Adrenal gland (tissue), 12 donors: Measurements from ENCODE around the gene PTPRN2. TPM values are rescaled to one million over a fixed set of nuclear protein-coding genes. Genes with fewer than 3 reads are reported as not detected.
"Not testable (repeated sequence)": the region's sequence is repeated elsewhere in the genome, so short reads cannot be mapped to it uniquely, and the experiment has no call there.

Experiments
- DNase-seq, 7 donors: peaks; one replicate each; pipeline ENCODE4 v3.0.0-alpha.2; 2019 to 2020
- H3K27ac ChIP-seq, 5 donors: fragments of 200-600 bp; sonication (generic) in 4 of 5; 1 replicate in 3 of 5; 2 replicates in 2 of 5; pipeline versions ENCODE4 v1.5.1 to v1.8.0; 2016 to 2020; ENCODE audit warnings: mild to moderate bottlenecking in 1 of 5
- H3K27me3 ChIP-seq: fragments of 200-600 bp; 2 replicates; pipeline ENCODE4 v1.8.0; 2021
- H3K36me3 ChIP-seq, 2 donors: fragments of 200-600 bp; replicated peaks in 1 of 2; 1 replicate in 1 of 2; 2 replicates in 1 of 2; pipeline versions ENCODE4 v1.5.1 to v1.8.0; 2018 to 2022
- H3K4me1 ChIP-seq, 2 donors: fragments of 200-600 bp; replicated peaks in 1 of 2; 1 replicate in 1 of 2; 2 replicates in 1 of 2; pipeline versions ENCODE4 v1.5.1 to v1.8.0; 2018 to 2021
- H3K4me3 ChIP-seq, 4 donors: fragments of 200-600 bp; sonication (generic) in 3 of 4; one replicate each; pipeline ENCODE4 v1.5.1; 2016 to 2018
- H3K9me3 ChIP-seq, 3 donors: fragments of 200-600 bp; sonication (generic) in 1 of 3; replicated peaks in 1 of 3; 1 replicate in 2 of 3; 2 replicates in 1 of 3; pipeline versions ENCODE4 v1.5.1 to v1.8.0; 2016 to 2021
- POLR2A ChIP-seq, 2 donors: fragments of 450-650 bp; IDR thresholded peaks; one replicate each; pipeline ENCODE4 v1.6.1; 2017; ENCODE audit warnings: antibody characterized with exemption in 2 of 2, mild to moderate bottlenecking in 2 of 2, moderate library complexity in 1 of 2
- WGBS, 4 donors: extraction: QIAGEN DNeasy Blood & Tissue Kit in 2 of 4; methylation state at CpG; one replicate each; pipeline versions ENCODE4 v1.1.5 to v1.1.7; 2013 to 2017; 5-methylcytosine and 5-hydroxymethylcytosine counted together
- intact Hi-C, 2 donors: fragments of 100-400 bp; cut with DNase I; formaldehyde crosslinking; loops; one replicate each; pipeline versions ENCODE4 v1.14.1 to v1.15.0; 2022 to 2023
- polyA plus RNA-seq, 3 donors: library from polyadenylated mRNA; stranded (reverse); fragments of 200-250 nt in 2 of 3; fragments of 350-450 nt in 1 of 3; fragmentation: Illumina TruSeq in 1 of 3; extraction: RNeasy Lipid Tissue Mini Kit (QIAGEN cat#74804) in 1 of 3; gene quantifications; one replicate each; pipeline ENCODE4 v1.2.3, GENCODE V29; 2013 to 2014
- total RNA-seq, 9 donors: library from RNA; depleted of rRNA in 4 of 9; stranded (reverse); fragments of >200 nt in 4 of 9; fragments of 120-200 nt in 1 of 9; fragmentation: NEBNext Ultra II Directional in 1 of 9; extraction: Animal tissue kit (Norgen Biotek cat#: 25700) in 1 of 9; gene quantifications; one replicate each; pipeline versions ENCODE4 v1.1.0 to v1.2.4, GENCODE V29; 2013 to 2023
- TF ChIP-seq, protein P1 (sequence below), 6 experiments: fragments of 450-650 bp in 4 of 6; fragments of 200-600 bp in 2 of 6; sonication (generic) in 1 of 6; IDR thresholded peaks; 1 replicate in 5 of 6; 2 replicates in 1 of 6; pipeline versions ENCODE4 v1.5.1 to v1.8.0; 2016 to 2021; ENCODE audit warnings: antibody characterized with exemption in 6 of 6, mild to moderate bottlenecking in 2 of 6, moderate library complexity in 1 of 6
- donor health status: healthy with polysubstance abuse.
- donor health status: Bipolar disorder and iron deficiency.
- donor health status: DM: yes; HTN: yes; CAD: no.
- donor health status: DM: no; HTN: no; CAD: no.
- donor health status: DM: no; HTN: no; CAD: no.
- donor health status: DM: yes; HTN: yes; CAD: no.

Gene PTPRN2
- total and polyA plus RNA-seq, 12 donors, result 2.2 to 16.2 (median 3.4) TPM

DNA sequence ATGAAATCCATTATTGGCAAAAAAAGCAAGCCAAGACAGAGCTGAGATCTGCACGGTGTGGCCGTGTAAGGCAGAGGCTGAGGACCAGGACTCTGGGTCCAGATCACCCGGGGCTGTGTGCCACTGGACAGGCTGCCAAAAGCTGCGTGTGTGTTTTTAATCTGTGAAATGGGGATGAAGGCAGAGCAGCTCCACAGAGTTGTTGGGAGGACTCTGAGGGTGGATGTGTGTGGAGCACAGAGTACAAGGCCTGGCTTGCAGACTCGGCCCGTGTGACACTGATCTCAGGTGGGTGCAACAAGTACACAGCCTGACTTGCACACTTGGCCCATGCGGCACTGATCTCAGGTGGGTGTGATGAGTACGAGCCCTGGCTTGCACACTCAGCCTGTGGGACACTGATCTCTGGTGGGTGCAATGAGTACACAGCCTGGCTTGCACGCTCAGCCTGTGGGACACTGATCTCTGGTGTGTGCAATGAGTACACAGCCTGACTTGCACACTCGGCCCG lies 921.0 kb downstream of the PTPRN2 start:
- Histone ChIP-seq H3K27ac (no peak overlapping the region), H3K9me3 (no peaks in the 10 kb centered on the region), H3K36me3 (no peaks in the 10 kb centered on the region), H3K4me3 (no peak overlapping the region), H3K4me1 (no peaks in the 10 kb centered on the region), H3K27me3 (peaks cover 4% of the 10 kb centered on the region)
- 66 to 80% (median 78%) methylated on average over 7 to 9 of the region's 11 CpGs for WGBS, 4 donors
- no peak for DNase-seq
- intact Hi-C loops, result no loop called here
- no peak for TF ChIP-seq POLR2A (IDR thresholded peaks at IDR 0.05)
- TF ChIP-seq, protein P1, sequence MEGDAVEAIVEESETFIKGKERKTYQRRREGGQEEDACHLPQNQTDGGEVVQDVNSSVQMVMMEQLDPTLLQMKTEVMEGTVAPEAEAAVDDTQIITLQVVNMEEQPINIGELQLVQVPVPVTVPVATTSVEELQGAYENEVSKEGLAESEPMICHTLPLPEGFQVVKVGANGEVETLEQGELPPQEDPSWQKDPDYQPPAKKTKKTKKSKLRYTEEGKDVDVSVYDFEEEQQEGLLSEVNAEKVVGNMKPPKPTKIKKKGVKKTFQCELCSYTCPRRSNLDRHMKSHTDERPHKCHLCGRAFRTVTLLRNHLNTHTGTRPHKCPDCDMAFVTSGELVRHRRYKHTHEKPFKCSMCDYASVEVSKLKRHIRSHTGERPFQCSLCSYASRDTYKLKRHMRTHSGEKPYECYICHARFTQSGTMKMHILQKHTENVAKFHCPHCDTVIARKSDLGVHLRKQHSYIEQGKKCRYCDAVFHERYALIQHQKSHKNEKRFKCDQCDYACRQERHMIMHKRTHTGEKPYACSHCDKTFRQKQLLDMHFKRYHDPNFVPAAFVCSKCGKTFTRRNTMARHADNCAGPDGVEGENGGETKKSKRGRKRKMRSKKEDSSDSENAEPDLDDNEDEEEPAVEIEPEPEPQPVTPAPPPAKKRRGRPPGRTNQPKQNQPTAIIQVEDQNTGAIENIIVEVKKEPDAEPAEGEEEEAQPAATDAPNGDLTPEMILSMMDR (IDR thresholded peaks at IDR 0.05), result no peak

DNA sequence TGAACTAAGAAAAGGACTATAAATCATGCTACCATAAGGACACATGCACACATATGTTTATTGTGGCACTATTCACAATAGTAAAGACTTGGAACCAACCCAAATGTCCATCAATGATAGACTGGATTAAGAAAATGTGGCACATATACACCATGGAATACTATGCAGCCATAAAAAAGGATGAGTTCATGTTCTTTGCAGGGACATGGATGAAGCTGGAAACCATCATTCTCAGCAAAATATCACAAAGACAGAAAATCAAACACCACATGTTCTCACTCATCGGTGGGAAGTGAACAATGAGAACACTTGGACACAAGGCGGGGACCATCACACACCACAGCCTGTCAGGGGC lies 922.0 kb downstream of the PTPRN2 start:
- DNase-seq, intact Hi-C loops, H3K9me3 ChIP-seq, H3K4me3 ChIP-seq, H3K27ac ChIP-seq, H3K27me3 ChIP-seq, H3K4me1 ChIP-seq, H3K36me3 ChIP-seq: not testable (repeated sequence)
- WGBS, 4 donors, result 92 to 98% (median 94%) methylated on average over 2 of the region's 2 CpGs

DNA sequence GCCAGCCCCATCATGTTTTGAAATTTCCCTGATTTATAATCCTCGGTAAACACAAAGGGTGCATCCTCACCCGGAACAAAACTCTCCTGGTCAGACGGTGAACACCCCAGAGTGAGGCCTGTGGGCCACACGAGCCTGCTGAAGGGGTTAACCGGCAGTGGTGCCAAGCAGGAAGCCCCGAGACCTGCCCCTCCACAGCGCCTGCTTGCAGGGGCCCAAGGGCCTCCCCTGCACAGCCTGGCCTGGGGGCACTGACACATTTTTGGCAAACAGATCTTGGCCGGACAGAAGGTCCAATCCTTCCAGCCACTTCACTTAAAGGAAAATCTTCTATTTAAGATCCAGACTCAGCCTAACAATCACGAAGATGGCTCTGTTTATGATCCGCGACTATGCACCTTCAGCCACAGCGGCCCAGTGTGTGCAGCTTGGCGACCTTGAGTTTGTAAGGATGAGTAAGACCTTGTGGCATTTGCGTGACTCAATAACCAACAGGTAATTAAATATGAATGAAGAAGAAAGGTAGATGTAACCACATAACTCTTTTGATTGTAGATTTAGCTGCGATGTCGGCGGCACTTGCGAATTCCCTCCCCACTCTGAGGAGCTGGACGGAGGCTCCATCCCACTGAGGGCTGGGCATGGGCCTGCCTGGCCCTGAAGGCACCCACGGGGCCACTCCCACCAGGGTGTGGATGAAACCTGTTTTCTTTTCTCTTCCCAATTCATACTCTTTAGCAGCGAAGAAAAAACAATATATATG lies 922.6 kb downstream of the PTPRN2 start:
- DNase-seq, result peak in 1 of 7 donors; percentile 3
- intact Hi-C loops, result no loop called here
- peaks cover 4% of the 10 kb centered on the region for H3K27me3 ChIP-seq
- 73 to 82% (median 77%) methylated on average over 21 of the region's 21 CpGs for WGBS, 4 donors
- no peak for TF ChIP-seq POLR2A (IDR thresholded peaks at IDR 0.05)
- TF ChIP-seq, protein P1 (IDR thresholded peaks at IDR 0.05), result no peak
- H3K36me3 ChIP-seq, result no peaks in the 10 kb centered on the region
- H3K4me3 ChIP-seq, result no peak overlapping the region
- no peaks in the 10 kb centered on the region for H3K4me1 ChIP-seq
- no peak overlapping the region for H3K27ac ChIP-seq
- H3K9me3 ChIP-seq, result no peaks in the 10 kb centered on the region

DNA sequence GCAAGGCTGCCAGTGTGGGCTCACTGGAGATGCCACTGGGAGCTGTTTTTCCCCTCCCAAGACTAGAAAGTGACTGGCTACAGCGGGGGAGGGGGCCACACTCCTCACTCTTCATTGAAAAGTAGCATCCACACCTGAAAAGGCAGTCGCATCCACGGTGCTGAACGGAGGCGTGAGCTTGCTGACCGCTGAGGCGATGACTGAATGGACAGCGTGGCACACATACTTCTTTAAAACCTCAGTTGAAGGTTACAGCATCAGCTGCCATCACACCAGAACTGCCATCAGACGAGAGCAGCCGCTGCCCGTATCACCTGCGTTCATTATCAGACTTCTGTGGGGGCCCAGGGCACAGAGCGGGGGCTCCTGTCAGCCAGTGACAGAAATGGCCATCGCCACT lies 923.6 kb downstream of the PTPRN2 start:
- intact Hi-C loops, result no loop called here
- 77 to 92% (median 87%) methylated on average over 14 of the region's 14 CpGs for WGBS, 4 donors
- H3K27me3 ChIP-seq, result no peaks in the 10 kb centered on the region
- no peaks in the 10 kb centered on the region for H3K36me3 ChIP-seq
- H3K9me3 ChIP-seq, result no peaks in the 10 kb centered on the region
- no peak overlapping the region for H3K27ac ChIP-seq
- TF ChIP-seq POLR2A (IDR thresholded peaks at IDR 0.05), result no peak
- TF ChIP-seq, protein P1 (IDR thresholded peaks at IDR 0.05), result no peak
- H3K4me3 ChIP-seq, result no peak overlapping the region
- no peaks in the 10 kb centered on the region for H3K4me1 ChIP-seq
- no peak for DNase-seq
